ENCODE results near the gene MUC4. TPM values are rescaled to one million over a fixed set of nuclear protein-coding genes. Genes with fewer than 3 reads are reported as not detected.
"Not testable (repeated sequence)": the region's sequence is repeated elsewhere in the genome, so short reads cannot be mapped to it uniquely, and the experiment has no call there.

MUC4 gene
- total RNA-seq, 4 donors from 2014 or later: 0.27 TPM; not detected in 3

- intact Hi-C loops (cut with DNase I; ENCODE audit: low total_unique reads): no loop called here
- in situ Hi-C loops (cut with MboI; ENCODE audit: low sequenced_read_pairs in 4 of 4): loop anchor here in 3 of 4 donors (25.0 kb wide), 3 partner anchors 214 to 264 kb away; partner anchors contain the start of gene APOD (in 1 of the 3)
- H3K27me3 ChIP-seq: peaks cover 0 to 3% (median 0%) of the 10 kb centered on the region in 3 donors
- no peaks in the 10 kb centered on the region for H3K36me3 ChIP-seq
- H3K4me3 ChIP-seq: no peak overlapping the region
- no peak overlapping the region for H3K27ac ChIP-seq
- TF ChIP-seq CTCF (IDR thresholded peaks at IDR 0.05 in 4 of 5, conservative IDR thresholded peaks at IDR 0.05 in 1 of 5) (no peak), POLR2A (IDR thresholded peaks at IDR 0.05) (no peak)
- no peaks in the 10 kb centered on the region for H3K9me3 ChIP-seq
- ATAC-seq (no peak), DNase-seq (no peak)
- peaks cover 0 to 3% of the 10 kb centered on the region in 2 donors for H3K4me1 ChIP-seq
Observed at GRCh38 chr3:195825857-195826804, 14.4 kb upstream of the MUC4 start.

- H3K4me1 ChIP-seq: peaks cover 0 to 3% of the 10 kb centered on the region in 2 donors
- peaks cover 0 to 5% (median 0%) of the 10 kb centered on the region in 3 donors for H3K27me3 ChIP-seq
- TF ChIP-seq POLR2A (IDR thresholded peaks at IDR 0.05): no peak
- no peak for TF ChIP-seq CTCF (IDR thresholded peaks at IDR 0.05 in 4 of 5, conservative IDR thresholded peaks at IDR 0.05 in 1 of 5)
- H3K27ac ChIP-seq: no peak overlapping the region
- in situ Hi-C loops (cut with MboI; ENCODE audit: low sequenced_read_pairs in 4 of 4): loop anchor here in 3 of 4 donors (25.0 kb wide), 3 partner anchors 213 to 263 kb away; partner anchors contain the start of gene APOD (in 1 of the 3)
- ATAC-seq (no peak), DNase-seq (no peak)
- H3K9me3 ChIP-seq: no peaks in the 10 kb centered on the region
- intact Hi-C loops (cut with DNase I; ENCODE audit: low total_unique reads): no loop called here
- H3K4me3 ChIP-seq: no peak overlapping the region
- H3K36me3 ChIP-seq: no peaks in the 10 kb centered on the region
Observed at GRCh38 chr3:195825191-195825588, 13.5 kb upstream of the MUC4 start.

GRCh38 chr3:195824425-195825190 lies 12.9 kb upstream of the MUC4 start:
- ATAC-seq; H3K9me3 ChIP-seq; H3K27ac ChIP-seq; H3K4me1 ChIP-seq; H3K27me3 ChIP-seq; intact Hi-C loops (cut with DNase I; ENCODE audit: low total_unique reads); H3K4me3 ChIP-seq; DNase-seq; H3K36me3 ChIP-seq: not testable (repeated sequence)
- in situ Hi-C loops (cut with MboI; ENCODE audit: low sequenced_read_pairs in 4 of 4): loop anchor here in 3 of 4 donors (25.0 kb wide), 3 partner anchors 212 to 262 kb away; partner anchors contain the start of gene APOD (in 1 of the 3)

- Histone ChIP-seq H3K27ac (no peak overlapping the region), H3K4me1 (peaks cover 0 to 3% of the 10 kb centered on the region in 2 donors), H3K36me3 (no peaks in the 10 kb centered on the region), H3K4me3 (no peak overlapping the region), H3K27me3 (peaks cover 0 to 5% (median 0%) of the 10 kb centered on the region in 3 donors), H3K9me3 (no peaks in the 10 kb centered on the region)
- ATAC-seq (no peak), DNase-seq (no peak)
- intact Hi-C loops (cut with DNase I; ENCODE audit: low total_unique reads): no loop called here
- TF ChIP-seq CTCF (IDR thresholded peaks at IDR 0.05 in 4 of 5, conservative IDR thresholded peaks at IDR 0.05 in 1 of 5) (no peak), POLR2A (IDR thresholded peaks at IDR 0.05) (no peak)
- in situ Hi-C loops (cut with MboI; ENCODE audit: low sequenced_read_pairs in 4 of 4): no loop called here
Observed at GRCh38 chr3:195823999-195824398, 12.3 kb upstream of the MUC4 start.

All from gastrocnemius medialis (tissue), 4 donors.